SK-N-MC (cell line): ENCODE data around the gene SPHK1.

Experiments used
- DNase-seq: peaks from one replicate; pipeline ENCODE4 v3.0.0-alpha.2; 2011; ENCODE audit warnings: low read depth, low spot score
- H3K27ac ChIP-seq: fragments of 200-600 bp; sonication (generic); 2 replicates; pipeline ENCODE4 v1.5.1; 2016; ENCODE audit warnings: mixed run types
- H3K36me3 ChIP-seq: fragments of 200-600 bp; sonication (generic); 2 replicates; pipeline ENCODE4 v1.6.1; 2017; ENCODE audit warnings: antibody characterized with exemption, low read length, mixed read lengths; ENCODE audit not compliant: insufficient read depth
- H3K4me3 ChIP-seq: fragments of 200-600 bp; sonication (generic); 2 replicates; pipeline ENCODE4 v1.5.1; 2016
- H3K9ac ChIP-seq: fragments of 200-600 bp; sonication (generic); 2 replicates; pipeline ENCODE4 v1.8.0; 2017; ENCODE audit warnings: mixed run types, mixed read lengths; ENCODE audit not compliant: insufficient read length
- H3K9me3 ChIP-seq: fragments of 200-600 bp; sonication (generic); 2 replicates; pipeline ENCODE4 v1.6.1; 2017; ENCODE audit warnings: low read depth, mild to moderate bottlenecking, antibody characterized with exemption, low read length, moderate library complexity, mixed read lengths
- EZH2 ChIP-seq: fragments of 200-600 bp; sonication (generic); IDR thresholded peaks from one replicate; pipeline ENCODE4 v1.6.1; 2017; ENCODE audit warnings: antibody characterized with exemption
- FOXP2 ChIP-seq: optimal IDR thresholded peaks from 2 replicates; pipeline ENCODE3; 2011; ENCODE audit warnings: mild to moderate bottlenecking, moderate library complexity; ENCODE audit not compliant: insufficient read depth; ENCODE audit errors: extremely low read length, control extremely low read depth
- POLR2AphosphoS5 ChIP-seq: IDR thresholded peaks from 2 replicates; pipeline ENCODE4 v1.6.1; 2012; ENCODE audit warnings: mild to moderate bottlenecking, low read depth, low read length, borderline replicate concordance

Gene SPHK1

GRCh38 chr17:76350463-76350862 is 33.9 kb upstream of the SPHK1 start:
- Histone ChIP-seq H3K4me3 (no peak overlapping the region), H3K9me3 (no peaks in the 10 kb centered on the region), H3K36me3 (peaks cover 14% of the 10 kb centered on the region), H3K27ac (no peak overlapping the region), H3K9ac (no peak overlapping the region)
- TF ChIP-seq EZH2 (no peak), POLR2AphosphoS5 (no peak), FOXP2 (no peak)
- DNase-seq, result no peak

- Histone ChIP-seq H3K27ac (peak overlapping the region; percentile 78), H3K9ac (peak overlapping the region; percentile 63), H3K4me3 (peak overlapping the region; percentile 47)
Measured at GRCh38 chr17:76351526-76352071, 32.8 kb upstream of the SPHK1 start.

DNA sequence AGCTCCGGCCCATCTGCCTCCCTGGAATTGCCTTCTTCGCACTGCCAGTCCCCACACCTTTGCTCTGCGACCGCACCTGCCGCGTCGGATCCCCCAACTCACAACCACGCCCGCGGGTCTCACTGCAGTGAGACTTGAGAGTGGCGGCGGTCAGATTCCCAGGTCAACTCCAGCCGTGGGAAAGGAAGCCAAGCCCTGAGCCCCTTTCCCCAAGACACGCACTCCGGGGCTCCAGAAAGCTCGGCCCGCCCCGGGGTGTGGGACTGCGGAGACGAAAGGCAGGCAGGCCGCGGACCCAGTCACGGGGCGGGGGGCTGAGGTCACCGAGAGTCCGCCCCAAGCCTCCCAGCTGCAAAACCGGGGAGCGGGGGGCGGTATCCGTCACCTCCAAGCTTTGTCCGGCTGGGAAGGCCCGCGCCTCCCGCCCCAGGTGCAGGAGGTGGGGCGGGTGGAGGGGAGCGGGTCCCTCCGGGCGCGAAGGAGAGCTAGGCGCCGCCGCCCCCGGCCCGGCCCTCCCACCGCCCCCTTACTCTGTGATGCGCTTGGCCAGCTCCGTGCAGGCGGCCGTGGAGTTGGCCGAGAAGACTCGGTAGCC is 31.3 kb upstream of the SPHK1 start:
- Histone ChIP-seq H3K27ac (no peak overlapping the region), H3K4me3 (peak overlapping the region; percentile 96), H3K9ac (peak overlapping the region; percentile 99), H3K9me3 (no peaks in the 10 kb centered on the region), H3K36me3 (no peaks in the 10 kb centered on the region)
- TF ChIP-seq POLR2AphosphoS5 (no peak), FOXP2 (no peak), EZH2 (no peak)
- DNase-seq, result no peak

More at GRCh38 chr17:76351526-76352071, 32.8 kb upstream of the SPHK1 start:
- peaks cover 10% of the 10 kb centered on the region for H3K36me3 ChIP-seq
- TF ChIP-seq POLR2AphosphoS5 (no peak), EZH2 (no peak), FOXP2 (no peak)
- no peak for DNase-seq
- no peaks in the 10 kb centered on the region for H3K9me3 ChIP-seq

GRCh38 chr17:76353599-76354316 is 30.7 kb upstream of the SPHK1 start, which contains the start of gene PRPSAP1:
Gene PRPSAP1 (minus strand): TSS chr17:76353916. CDS start chr17:76353703, 213 bp downstream.
- peak within 1 kb of the TSS; percentile 97 for H3K27ac ChIP-seq
- peak within 1 kb of the TSS; percentile 96 for H3K4me3 ChIP-seq
- no peaks in the 10 kb centered on the region for H3K9me3 ChIP-seq
- peak; percentile 67 for DNase-seq
- H3K9ac ChIP-seq, result peak within 1 kb of the TSS; percentile 99
- H3K36me3 ChIP-seq, result no peaks in the 10 kb centered on the region
- TF ChIP-seq FOXP2, result no peak
- peak; percentile 84 for TF ChIP-seq POLR2AphosphoS5

DNA sequence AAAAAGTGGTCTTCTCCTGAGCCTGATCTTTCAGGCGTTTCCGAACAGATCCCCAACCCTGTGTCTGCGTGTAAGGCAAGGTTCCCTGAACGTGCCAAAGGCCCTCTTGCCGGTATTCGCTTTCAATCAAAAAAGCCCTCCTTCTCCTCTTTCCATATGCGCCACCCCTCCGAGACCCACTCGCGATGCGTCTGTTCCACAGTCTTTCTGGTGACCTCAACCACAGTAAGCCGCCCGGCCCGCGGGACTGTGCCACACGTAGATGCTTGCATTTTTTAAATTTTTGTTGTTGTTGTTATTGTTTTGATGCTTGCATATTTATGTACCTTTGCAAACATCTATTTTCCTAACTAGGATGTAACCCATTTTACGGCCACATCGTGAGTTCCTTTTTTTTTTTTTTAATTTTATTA is 30.1 kb upstream of the SPHK1 start:
- no peak for TF ChIP-seq FOXP2
- no peak for TF ChIP-seq POLR2AphosphoS5
- no peak for TF ChIP-seq EZH2
- peak overlapping the region; percentile 97; the same call in 1 of the 2 replicates for H3K27ac ChIP-seq

DNA sequence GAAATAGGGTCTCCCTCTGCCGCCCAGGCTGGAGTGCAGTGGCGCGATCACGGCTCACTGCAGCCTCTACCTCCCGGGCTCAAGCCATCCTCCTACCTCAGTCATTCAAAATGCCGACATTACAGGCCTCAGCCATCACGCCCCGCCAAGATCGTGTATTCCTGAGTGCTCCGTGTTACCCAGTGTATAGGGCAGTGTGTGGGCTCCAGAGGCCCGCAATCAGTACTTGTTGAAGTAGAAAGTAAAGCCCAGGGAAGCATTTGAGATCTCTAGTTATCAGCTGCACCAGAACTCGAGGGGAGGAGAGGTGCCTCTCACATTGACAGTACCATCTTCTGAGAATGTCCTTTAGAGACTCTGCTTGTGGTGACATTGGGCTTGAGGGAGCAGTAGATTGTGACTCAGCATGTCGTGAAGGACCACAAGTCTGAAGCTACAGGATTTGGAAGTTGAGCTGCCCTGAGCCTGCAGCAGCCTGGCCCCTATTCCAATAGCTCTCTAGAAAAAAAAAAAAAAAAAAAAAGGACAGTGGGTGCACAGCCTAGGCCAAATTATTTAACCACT is 29.6 kb upstream of the SPHK1 start:
- TF ChIP-seq EZH2 (no peak), POLR2AphosphoS5 (no peak), FOXP2 (no peak)
- H3K36me3 ChIP-seq, result no peaks in the 10 kb centered on the region
- H3K9ac ChIP-seq, result no peak overlapping the region
- no peak overlapping the region for H3K27ac ChIP-seq
- no peak for DNase-seq
- H3K9me3 ChIP-seq, result no peaks in the 10 kb centered on the region
- H3K4me3 ChIP-seq, result no peak overlapping the region

More for the DNA sequence above, 30.1 kb upstream of the SPHK1 start:
- H3K9ac ChIP-seq, result peak overlapping the region; percentile 99
- peak overlapping the region; percentile 96 for H3K4me3 ChIP-seq
- H3K36me3 ChIP-seq, result no peaks in the 10 kb centered on the region
- no peaks in the 10 kb centered on the region for H3K9me3 ChIP-seq
- DNase-seq, result no peak

GRCh38 chr17:76356803-76357456 is 27.5 kb upstream of the SPHK1 start:
- H3K9me3 ChIP-seq, result no peaks in the 10 kb centered on the region
- DNase-seq, result no peak
- H3K9ac ChIP-seq, result no peak overlapping the region
- H3K27ac ChIP-seq, result no peak overlapping the region
- no peaks in the 10 kb centered on the region for H3K36me3 ChIP-seq
- TF ChIP-seq FOXP2 (no peak), POLR2AphosphoS5 (no peak), EZH2 (no peak)
- no peak overlapping the region for H3K4me3 ChIP-seq

- H3K27ac ChIP-seq, result no peak overlapping the region
- H3K4me3 ChIP-seq, result no peak overlapping the region
- H3K36me3 ChIP-seq, result no peaks in the 10 kb centered on the region
- no peak for DNase-seq
- TF ChIP-seq POLR2AphosphoS5 (no peak), FOXP2 (no peak), EZH2 (no peak)
- no peaks in the 10 kb centered on the region for H3K9me3 ChIP-seq
- no peak overlapping the region for H3K9ac ChIP-seq
Measured at GRCh38 chr17:76357597-76358158, 26.7 kb upstream of the SPHK1 start.
